ENCODE data around the gene RAP1A.

The RAP1A gene

DNA sequence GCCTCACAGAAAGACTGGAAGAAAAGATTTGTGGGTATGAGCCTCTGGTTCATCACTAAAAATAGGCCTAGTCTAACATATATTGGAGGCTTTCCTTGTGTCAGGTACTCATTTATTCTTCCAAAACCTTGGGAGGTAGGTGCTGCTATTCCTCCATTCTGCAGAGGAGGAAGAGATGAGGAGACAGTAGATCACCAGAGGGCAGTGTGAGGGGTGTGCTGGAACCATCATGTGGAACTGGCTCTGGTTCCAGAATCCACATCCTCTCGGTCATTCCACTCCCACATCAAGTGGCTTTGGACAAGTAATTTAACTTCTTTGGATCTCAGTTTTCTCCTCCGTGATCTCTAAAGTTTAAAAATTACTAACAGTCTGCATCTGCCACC, 127.0 kb downstream of the RAP1A start:
- no peak overlapping the region for H3K4me3 ChIP-seq (ENCODE audit: low read depth, low read length)
- in situ Hi-C loops (cut with HindIII; ENCODE audit: low sequenced_read_pairs) = no loop called here
- no peak for DNase-seq (ENCODE audit: low read depth)

DNA sequence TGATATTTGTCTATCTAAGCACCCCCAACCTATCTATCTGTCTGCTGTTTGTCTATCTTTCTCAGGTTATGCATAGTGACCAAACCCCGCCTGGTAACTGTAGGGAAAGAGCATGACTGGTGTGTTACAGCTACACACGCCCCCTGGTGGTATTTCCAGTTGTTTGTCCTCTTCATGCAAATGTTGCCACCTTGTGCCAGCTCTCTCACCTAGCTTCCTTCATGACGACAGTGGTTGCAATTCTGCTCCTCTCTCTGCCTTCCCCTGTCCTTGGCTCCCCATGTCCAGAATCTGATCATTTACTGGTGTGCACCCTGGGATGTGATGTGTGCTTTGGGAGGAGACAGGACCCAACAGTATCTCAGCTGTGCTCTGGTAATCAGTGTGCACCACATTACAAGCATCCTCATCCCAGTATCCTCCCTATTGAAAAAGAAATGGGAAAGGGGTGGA, 127.7 kb downstream of the RAP1A start:
- in situ Hi-C loops (cut with HindIII; ENCODE audit: low sequenced_read_pairs) = no loop called here
- H3K4me3 ChIP-seq (ENCODE audit: low read depth, low read length) = no peak overlapping the region
- DNase-seq (ENCODE audit: low read depth) = peak; percentile 50
- TF ChIP-seq, protein P1, sequence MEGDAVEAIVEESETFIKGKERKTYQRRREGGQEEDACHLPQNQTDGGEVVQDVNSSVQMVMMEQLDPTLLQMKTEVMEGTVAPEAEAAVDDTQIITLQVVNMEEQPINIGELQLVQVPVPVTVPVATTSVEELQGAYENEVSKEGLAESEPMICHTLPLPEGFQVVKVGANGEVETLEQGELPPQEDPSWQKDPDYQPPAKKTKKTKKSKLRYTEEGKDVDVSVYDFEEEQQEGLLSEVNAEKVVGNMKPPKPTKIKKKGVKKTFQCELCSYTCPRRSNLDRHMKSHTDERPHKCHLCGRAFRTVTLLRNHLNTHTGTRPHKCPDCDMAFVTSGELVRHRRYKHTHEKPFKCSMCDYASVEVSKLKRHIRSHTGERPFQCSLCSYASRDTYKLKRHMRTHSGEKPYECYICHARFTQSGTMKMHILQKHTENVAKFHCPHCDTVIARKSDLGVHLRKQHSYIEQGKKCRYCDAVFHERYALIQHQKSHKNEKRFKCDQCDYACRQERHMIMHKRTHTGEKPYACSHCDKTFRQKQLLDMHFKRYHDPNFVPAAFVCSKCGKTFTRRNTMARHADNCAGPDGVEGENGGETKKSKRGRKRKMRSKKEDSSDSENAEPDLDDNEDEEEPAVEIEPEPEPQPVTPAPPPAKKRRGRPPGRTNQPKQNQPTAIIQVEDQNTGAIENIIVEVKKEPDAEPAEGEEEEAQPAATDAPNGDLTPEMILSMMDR (IDR thresholded peaks at IDR 0.05; ENCODE audit: low read depth, low read length, missing control alignments) = peak; percentile 69

More for the DNA sequence above, 127.0 kb downstream of the RAP1A start:
- TF ChIP-seq, protein P1 (IDR thresholded peaks at IDR 0.05; ENCODE audit: low read depth, low read length, missing control alignments) = no peak

DNA sequence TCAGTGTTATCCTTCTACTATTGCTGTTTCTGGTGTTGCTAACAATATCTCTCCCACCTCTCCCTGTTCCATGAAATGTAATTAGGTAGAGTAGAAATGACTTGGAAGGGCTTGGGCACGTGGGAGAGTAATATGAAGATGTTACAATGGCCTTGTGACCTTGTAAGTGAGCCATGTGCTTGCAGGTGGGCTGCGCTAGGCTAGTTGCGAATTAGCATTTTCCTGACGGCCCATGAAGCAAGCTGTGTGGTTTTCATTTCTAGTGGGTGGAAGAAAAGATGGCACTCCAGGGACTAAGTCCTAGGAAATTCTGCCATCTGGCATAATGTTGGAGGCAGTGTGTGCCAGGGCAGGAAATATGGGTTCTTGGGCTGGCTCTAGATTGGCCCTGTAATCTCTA, 128.4 kb downstream of the RAP1A start:
- TF ChIP-seq, protein P1 (IDR thresholded peaks at IDR 0.05; ENCODE audit: low read depth, low read length, missing control alignments) = no peak
- DNase-seq (ENCODE audit: low read depth) = no peak
- in situ Hi-C loops (cut with HindIII; ENCODE audit: low sequenced_read_pairs) = no loop called here
- no peak overlapping the region for H3K4me3 ChIP-seq (ENCODE audit: low read depth, low read length)

DNA sequence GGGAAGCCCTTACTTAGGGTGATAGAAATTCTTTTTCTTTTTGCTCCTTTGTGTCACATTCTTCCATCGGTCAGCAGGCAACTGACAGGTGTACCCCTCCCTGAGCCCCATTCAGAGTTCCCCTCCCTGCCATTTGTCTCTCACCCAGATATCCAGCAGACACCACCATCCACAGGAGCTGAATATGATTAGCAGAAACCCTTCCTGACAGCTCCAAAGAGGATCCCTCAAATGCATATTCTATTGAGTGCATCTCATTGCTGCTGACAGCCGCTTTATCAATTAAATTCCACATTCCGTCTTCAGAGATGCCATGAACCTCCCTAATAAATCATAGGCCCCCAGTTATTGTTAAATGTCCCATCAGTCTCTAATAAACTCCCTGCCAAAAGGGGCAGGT, 130.0 kb downstream of the RAP1A start:
- no peak overlapping the region for H3K4me3 ChIP-seq (ENCODE audit: low read depth, low read length)
- in situ Hi-C loops (cut with HindIII; ENCODE audit: low sequenced_read_pairs) = loop anchor here (25.0 kb wide), 1 partner anchor 537 kb away; the partner anchor contains the start of gene DENND2D
- TF ChIP-seq, protein P1 (IDR thresholded peaks at IDR 0.05; ENCODE audit: low read depth, low read length, missing control alignments) = no peak

DNA sequence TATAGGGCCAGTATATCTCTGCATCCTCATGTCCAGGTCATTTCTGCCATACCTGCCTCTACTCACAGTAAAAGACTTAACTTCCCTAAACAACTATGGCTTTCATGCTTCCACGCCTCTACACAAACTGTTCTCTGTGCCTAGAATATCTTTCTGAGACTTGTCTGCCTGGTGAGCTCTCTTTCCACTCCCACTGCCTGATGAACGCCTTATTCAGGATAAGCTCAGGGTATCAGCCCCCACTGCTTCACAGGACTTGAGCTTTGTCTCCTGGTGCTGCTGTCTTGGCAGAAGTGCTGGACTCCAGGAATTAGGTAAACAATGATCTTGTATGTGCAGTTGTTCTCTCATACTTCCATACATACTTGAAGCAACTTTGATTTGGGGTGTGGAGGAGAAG, 131.3 kb downstream of the RAP1A start:
- TF ChIP-seq, protein P1 (IDR thresholded peaks at IDR 0.05; ENCODE audit: low read depth, low read length, missing control alignments) = no peak
- no peak overlapping the region for H3K4me3 ChIP-seq (ENCODE audit: low read depth, low read length)
- in situ Hi-C loops (cut with HindIII; ENCODE audit: low sequenced_read_pairs) = loop anchor here (25.0 kb wide), 1 partner anchor 539 kb away; the partner anchor contains the start of gene DENND2D
- no peak for DNase-seq (ENCODE audit: low read depth)

More for the DNA sequence above, 130.0 kb downstream of the RAP1A start:
- DNase-seq (ENCODE audit: low read depth) = no peak

DNA sequence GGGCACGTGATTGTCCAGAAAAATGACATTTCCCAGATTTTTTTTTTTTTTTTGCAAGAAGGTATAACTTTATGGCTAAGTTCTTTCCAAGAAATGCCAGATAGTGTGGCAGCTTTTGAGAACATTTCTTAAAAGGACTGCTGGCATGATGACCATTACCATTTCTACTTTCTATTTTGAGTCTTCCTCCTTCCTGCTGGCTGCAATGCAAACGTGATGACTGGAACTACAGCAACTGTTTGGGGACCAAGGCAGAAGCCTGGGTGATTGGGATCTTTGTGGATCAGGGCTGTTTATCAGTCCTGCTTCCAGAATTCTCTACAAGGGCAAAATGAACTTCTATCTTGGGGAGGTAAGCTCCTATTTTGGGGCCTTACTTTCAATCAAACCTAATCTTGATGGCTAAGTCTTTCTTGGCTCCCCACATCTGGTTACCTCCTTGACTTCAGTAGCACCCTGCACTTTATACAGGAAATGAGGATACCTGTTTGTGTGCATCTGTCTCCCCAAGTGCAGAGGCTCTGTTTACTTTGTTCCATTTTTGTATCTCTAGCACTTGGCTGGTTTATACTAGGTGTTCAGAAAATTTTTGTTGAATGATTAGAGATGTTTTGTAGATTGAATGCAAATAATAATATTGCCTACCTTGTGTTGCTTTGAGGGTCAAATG, 132.5 kb downstream of the RAP1A start:
- no peak overlapping the region for H3K4me3 ChIP-seq (ENCODE audit: low read depth, low read length)
- no peak for DNase-seq (ENCODE audit: low read depth)
- in situ Hi-C loops (cut with HindIII; ENCODE audit: low sequenced_read_pairs) = loop anchor here (25.0 kb wide), 1 partner anchor 540 kb away; the partner anchor contains the start of gene DENND2D
- TF ChIP-seq, protein P1 (IDR thresholded peaks at IDR 0.05; ENCODE audit: low read depth, low read length, missing control alignments) = no peak
